ENCODE results near the gene PRR29.

Gene PRR29

DNA sequence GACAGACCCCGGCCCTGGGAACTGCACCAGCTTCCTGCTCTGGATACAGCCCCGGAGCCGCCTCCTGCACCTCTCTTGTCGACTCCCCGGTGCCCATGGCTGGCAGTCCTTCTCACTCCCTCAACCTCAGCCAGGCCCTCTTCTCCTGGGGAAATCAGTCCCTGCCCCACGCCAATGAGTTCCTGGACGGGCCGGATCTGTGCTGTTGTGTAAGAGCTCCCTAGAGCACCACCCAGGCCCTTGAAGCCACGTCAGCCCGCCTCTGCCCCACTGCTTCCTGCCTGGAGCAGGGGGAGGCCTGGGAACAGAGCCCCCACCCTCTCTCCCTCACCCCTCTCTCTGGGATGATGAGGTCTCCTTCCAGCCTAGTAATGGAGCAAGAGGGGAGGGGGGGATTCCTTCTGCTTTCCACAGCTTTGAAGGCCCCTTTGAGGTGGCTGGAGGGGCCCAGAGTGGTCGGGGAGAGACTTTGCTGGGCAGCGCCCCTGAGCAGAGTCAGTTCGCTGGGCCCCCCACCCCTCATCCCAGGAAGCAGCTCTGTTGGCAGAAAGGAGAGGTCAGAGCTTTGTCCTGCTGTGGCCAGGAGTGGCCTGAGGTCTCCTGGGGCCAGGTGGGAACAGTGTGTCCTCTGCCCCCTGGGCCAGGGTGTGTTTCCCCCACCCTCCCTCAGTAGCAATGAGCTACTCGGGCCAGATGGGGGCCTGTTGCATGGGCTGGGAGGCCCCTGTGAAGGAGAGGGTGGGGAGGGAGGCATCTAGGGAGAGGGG, 3.8 kb downstream of the PRR29 start:
- Histone ChIP-seq H3K27me3 (ENCODE audit: insufficient read depth, poor library complexity, severe bottlenecking) (peaks cover 23% of the 10 kb centered on the region), H3K4me3 (replicated peaks; ENCODE audit: insufficient read depth, low read length) (no peak overlapping the region), H3K27ac (replicated peaks) (no peak overlapping the region)
- DNase-seq (ENCODE audit: low read depth in 1 of 2, low spot score in 1 of 2) = no peak
- TF ChIP-seq SPI1 (IDR thresholded peaks at IDR 0.05; ENCODE audit: borderline replicate concordance, low read depth) = no peak

DNA sequence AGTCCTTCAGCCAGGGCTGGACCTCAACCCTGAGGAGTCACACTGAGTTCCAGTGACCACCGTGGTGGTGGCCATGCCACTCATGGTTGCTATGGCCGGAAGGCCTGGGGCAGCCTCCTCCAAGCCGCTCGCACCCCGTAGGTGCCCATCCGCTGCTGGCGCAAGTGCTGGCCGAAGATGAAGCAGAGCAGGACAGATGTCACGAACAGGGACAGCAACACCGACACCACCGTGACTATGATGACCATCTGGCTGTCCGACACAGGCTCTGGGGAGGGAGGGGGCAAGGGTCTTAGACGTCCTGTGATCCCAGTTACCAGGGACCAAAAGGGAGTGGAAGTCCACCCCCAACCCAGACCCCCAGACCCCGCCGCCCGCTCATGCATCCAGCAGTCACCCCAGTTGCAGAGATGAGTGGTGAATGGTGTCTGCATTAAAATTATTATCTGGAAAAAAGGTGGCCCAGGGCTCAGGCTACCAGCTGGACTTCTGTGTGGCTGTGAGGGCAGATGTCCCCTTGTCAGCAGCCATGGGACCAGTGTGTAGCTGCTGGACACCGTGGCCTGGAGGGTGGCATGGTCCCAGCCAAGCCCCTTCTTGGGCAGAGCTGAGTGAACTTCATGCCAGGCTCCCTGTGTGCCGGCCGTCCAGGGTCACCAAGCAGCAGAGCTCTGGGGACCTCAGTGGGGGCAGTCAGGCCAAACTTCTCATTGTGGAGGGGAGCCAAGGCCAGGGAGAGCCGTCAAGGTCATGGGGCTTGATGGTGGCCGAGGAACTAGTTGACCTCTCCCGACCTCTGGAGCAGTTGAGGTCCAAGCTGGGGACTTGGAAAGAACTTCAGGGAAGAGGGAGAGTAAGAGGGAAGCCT, 4.7 kb downstream of the PRR29 start:
- no peak for DNase-seq (ENCODE audit: low read depth in 1 of 2, low spot score in 1 of 2)
- no peak for TF ChIP-seq SPI1 (IDR thresholded peaks at IDR 0.05; ENCODE audit: borderline replicate concordance, low read depth)
- no peak for TF ChIP-seq GABPA (IDR thresholded peaks at IDR 0.05; ENCODE audit: low read depth)
- TF ChIP-seq, protein P1, sequence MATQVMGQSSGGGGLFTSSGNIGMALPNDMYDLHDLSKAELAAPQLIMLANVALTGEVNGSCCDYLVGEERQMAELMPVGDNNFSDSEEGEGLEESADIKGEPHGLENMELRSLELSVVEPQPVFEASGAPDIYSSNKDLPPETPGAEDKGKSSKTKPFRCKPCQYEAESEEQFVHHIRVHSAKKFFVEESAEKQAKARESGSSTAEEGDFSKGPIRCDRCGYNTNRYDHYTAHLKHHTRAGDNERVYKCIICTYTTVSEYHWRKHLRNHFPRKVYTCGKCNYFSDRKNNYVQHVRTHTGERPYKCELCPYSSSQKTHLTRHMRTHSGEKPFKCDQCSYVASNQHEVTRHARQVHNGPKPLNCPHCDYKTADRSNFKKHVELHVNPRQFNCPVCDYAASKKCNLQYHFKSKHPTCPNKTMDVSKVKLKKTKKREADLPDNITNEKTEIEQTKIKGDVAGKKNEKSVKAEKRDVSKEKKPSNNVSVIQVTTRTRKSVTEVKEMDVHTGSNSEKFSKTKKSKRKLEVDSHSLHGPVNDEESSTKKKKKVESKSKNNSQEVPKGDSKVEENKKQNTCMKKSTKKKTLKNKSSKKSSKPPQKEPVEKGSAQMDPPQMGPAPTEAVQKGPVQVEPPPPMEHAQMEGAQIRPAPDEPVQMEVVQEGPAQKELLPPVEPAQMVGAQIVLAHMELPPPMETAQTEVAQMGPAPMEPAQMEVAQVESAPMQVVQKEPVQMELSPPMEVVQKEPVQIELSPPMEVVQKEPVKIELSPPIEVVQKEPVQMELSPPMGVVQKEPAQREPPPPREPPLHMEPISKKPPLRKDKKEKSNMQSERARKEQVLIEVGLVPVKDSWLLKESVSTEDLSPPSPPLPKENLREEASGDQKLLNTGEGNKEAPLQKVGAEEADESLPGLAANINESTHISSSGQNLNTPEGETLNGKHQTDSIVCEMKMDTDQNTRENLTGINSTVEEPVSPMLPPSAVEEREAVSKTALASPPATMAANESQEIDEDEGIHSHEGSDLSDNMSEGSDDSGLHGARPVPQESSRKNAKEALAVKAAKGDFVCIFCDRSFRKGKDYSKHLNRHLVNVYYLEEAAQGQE (IDR thresholded peaks at IDR 0.05; ENCODE audit: insufficient replicate concordance, low read depth) = no peak
- TF ChIP-seq, protein P2, sequence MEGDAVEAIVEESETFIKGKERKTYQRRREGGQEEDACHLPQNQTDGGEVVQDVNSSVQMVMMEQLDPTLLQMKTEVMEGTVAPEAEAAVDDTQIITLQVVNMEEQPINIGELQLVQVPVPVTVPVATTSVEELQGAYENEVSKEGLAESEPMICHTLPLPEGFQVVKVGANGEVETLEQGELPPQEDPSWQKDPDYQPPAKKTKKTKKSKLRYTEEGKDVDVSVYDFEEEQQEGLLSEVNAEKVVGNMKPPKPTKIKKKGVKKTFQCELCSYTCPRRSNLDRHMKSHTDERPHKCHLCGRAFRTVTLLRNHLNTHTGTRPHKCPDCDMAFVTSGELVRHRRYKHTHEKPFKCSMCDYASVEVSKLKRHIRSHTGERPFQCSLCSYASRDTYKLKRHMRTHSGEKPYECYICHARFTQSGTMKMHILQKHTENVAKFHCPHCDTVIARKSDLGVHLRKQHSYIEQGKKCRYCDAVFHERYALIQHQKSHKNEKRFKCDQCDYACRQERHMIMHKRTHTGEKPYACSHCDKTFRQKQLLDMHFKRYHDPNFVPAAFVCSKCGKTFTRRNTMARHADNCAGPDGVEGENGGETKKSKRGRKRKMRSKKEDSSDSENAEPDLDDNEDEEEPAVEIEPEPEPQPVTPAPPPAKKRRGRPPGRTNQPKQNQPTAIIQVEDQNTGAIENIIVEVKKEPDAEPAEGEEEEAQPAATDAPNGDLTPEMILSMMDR (IDR thresholded peaks at IDR 0.05; ENCODE audit: insufficient read depth, low read length) = no peak
- no peak for TF ChIP-seq POLR2AphosphoS5 (IDR thresholded peaks at IDR 0.05; ENCODE audit: low read depth)
- H3K27me3 ChIP-seq (ENCODE audit: insufficient read depth, poor library complexity, severe bottlenecking) = peaks cover 15% of the 10 kb centered on the region
- no peak overlapping the region for H3K27ac ChIP-seq (replicated peaks)
- no peak overlapping the region for H3K4me3 ChIP-seq (replicated peaks; ENCODE audit: insufficient read depth, low read length)

DNA sequence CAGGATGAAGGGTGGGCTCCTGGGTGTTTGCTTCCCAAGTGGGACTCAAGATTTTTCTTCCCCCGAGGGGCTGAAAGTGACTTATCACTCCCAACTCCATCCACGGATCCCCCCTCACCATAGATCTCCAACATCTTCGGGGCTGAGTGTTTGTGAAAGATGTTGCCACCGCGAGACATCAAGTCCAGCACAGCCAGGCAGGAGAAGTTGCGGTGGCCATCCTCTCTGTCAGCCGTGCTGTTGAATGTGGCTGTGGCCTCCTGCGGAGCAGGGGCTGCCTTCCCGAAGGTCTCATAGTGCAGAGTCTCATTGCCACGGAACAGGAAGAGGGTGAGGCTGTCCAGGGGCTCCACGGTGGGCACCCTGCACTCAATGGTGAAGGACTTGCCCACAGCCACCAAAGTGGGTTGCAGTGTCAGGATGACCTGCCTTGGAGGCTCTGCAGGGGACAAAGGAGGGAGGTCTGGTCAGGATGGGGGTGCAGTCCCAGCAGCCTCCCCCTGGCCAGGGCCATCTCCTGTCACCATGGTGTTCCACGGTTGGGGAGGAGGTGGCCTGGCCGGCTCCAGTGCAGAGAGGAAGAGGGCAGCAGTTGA, 5.5 kb downstream of the PRR29 start:
- no peak for DNase-seq (ENCODE audit: low read depth in 1 of 2, low spot score in 1 of 2)
- H3K27me3 ChIP-seq (ENCODE audit: insufficient read depth, poor library complexity, severe bottlenecking) = peaks cover 10% of the 10 kb centered on the region
- H3K27ac ChIP-seq (replicated peaks) = no peak overlapping the region
- H3K4me3 ChIP-seq (replicated peaks; ENCODE audit: insufficient read depth, low read length) = no peak overlapping the region
- TF ChIP-seq, protein P1 (IDR thresholded peaks at IDR 0.05; ENCODE audit: insufficient replicate concordance, low read depth) = no peak
- no peak for TF ChIP-seq GABPA (IDR thresholded peaks at IDR 0.05; ENCODE audit: low read depth)
- no peak for TF ChIP-seq POLR2AphosphoS5 (IDR thresholded peaks at IDR 0.05; ENCODE audit: low read depth)
- no peak for TF ChIP-seq SPI1 (IDR thresholded peaks at IDR 0.05; ENCODE audit: borderline replicate concordance, low read depth)

DNA sequence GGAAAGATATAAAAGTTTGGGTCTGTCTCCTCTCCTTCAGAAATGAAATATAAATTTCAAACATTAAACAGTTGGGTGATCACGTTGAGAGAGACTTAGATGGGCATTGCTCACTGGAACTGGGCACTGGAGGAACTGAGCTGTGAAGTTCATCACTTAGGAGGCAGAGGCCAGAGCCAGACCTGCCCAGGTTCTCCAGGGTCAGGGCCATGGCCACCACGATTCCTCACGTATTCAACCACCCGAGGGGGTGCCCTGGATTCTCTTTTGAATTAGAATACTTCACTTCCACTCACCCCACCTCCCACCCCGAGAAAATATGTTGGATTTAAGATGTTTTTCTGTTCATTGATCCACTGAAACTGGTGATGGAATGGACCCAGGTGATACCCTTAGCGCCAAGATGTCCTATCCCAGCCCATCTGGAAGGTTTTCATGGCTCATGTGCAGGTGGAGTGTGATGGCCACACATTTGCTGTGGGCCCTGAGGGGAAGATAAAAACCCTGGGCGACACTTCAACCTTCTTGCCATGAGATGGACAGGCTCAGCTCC, 6.1 kb downstream of the PRR29 start:
- DNase-seq (ENCODE audit: low read depth in 1 of 2, low spot score in 1 of 2) = no peak
- peaks cover 4% of the 10 kb centered on the region for H3K27me3 ChIP-seq (ENCODE audit: insufficient read depth, poor library complexity, severe bottlenecking)
- no peak for TF ChIP-seq SPI1 (IDR thresholded peaks at IDR 0.05; ENCODE audit: borderline replicate concordance, low read depth)
- TF ChIP-seq POLR2AphosphoS5 (IDR thresholded peaks at IDR 0.05; ENCODE audit: low read depth) = no peak
- TF ChIP-seq, protein P1 (IDR thresholded peaks at IDR 0.05; ENCODE audit: insufficient replicate concordance, low read depth) = no peak
- TF ChIP-seq, protein P2 (IDR thresholded peaks at IDR 0.05; ENCODE audit: insufficient read depth, low read length) = no peak
- no peak for TF ChIP-seq GABPA (IDR thresholded peaks at IDR 0.05; ENCODE audit: low read depth)
- H3K27ac ChIP-seq (replicated peaks) = no peak overlapping the region
- no peak overlapping the region for H3K4me3 ChIP-seq (replicated peaks; ENCODE audit: insufficient read depth, low read length)

Data from HL-60 (cell line).